HG02840 (cell line): ENCODE results near the gene FAM20A.

Experiments used
- ATAC-seq: cut with Tn5 transposase; IDR thresholded peaks from one replicate; pipeline ENCODE4 v1.9.1; 2021; ENCODE audit warnings: mild to moderate bottlenecking, moderate library complexity, moderate number of reproducible peaks; ENCODE audit not compliant: unreplicated experiment, low FRiP score

FAM20A gene

GRCh38 chr17:68570526-68570925 is 30.6 kb downstream of the FAM20A start:
- ATAC-seq = no peak

GRCh38 chr17:68569346-68569745 is 31.8 kb downstream of the FAM20A start:
- no peak for ATAC-seq

GRCh38 chr17:68568581-68568980 is 32.6 kb downstream of the FAM20A start:
- no peak for ATAC-seq

- ATAC-seq = no peak
Measured at GRCh38 chr17:68567581-68567980, 33.6 kb downstream of the FAM20A start.

GRCh38 chr17:68567035-68567434 is 34.1 kb downstream of the FAM20A start:
- no peak for ATAC-seq

GRCh38 chr17:68566442-68566738 is 34.8 kb downstream of the FAM20A start:
- no peak for ATAC-seq

GRCh38 chr17:68565661-68566441 is 35.3 kb downstream of the FAM20A start:
- ATAC-seq = no peak

- no peak for ATAC-seq
Measured at GRCh38 chr17:68564415-68565111, 36.6 kb downstream of the FAM20A start.

GRCh38 chr17:68562736-68563135 is 38.4 kb downstream of the FAM20A start:
- no peak for ATAC-seq

- no peak for ATAC-seq
Measured at GRCh38 chr17:68560966-68561720, 40.0 kb downstream of the FAM20A start.

- no peak for ATAC-seq
Measured at GRCh38 chr17:68559316-68559715, 41.9 kb downstream of the FAM20A start.

GRCh38 chr17:68556551-68556950 is 44.6 kb downstream of the FAM20A start:
- no peak for ATAC-seq

- no peak for ATAC-seq
Measured at GRCh38 chr17:68544111-68544915, 56.9 kb downstream of the FAM20A start.

GRCh38 chr17:68542698-68543463 is 58.3 kb downstream of the FAM20A start:
- no peak for ATAC-seq

- ATAC-seq = no peak
Measured at GRCh38 chr17:68541816-68542215, 59.4 kb downstream of the FAM20A start.

GRCh38 chr17:68540981-68541380 is 60.2 kb downstream of the FAM20A start:
- no peak for ATAC-seq

GRCh38 chr17:68539548-68540467 is 61.4 kb downstream of the FAM20A start:
- ATAC-seq = no peak

GRCh38 chr17:68535922-68536321 is 65.2 kb downstream of the FAM20A start:
- no peak for ATAC-seq

- no peak for ATAC-seq
Measured at GRCh38 chr17:68534695-68535088, 66.5 kb downstream of the FAM20A start.
